G401 (cell line): ENCODE data around the gene C20orf202. TPM values are rescaled to one million over a fixed set of nuclear protein-coding genes. Genes with fewer than 3 reads are reported as not detected.

Experiments
- DNase-seq: peaks from one replicate; pipeline ENCODE4 v3.0.0-alpha.2; 2015; ENCODE audit warnings: low spot score
- in situ Hi-C: cut with HindIII; loops from 2 replicates; pipeline ENCODE4 v1.10.0; 2016; ENCODE audit warnings: low sequenced_read_pairs, mixed read lengths
- total RNA-seq: library from RNA; depleted of rRNA; stranded (reverse); fragments of >200 nt; shearing (Covaris generic); gene quantifications from 2 replicates; pipeline ENCODE4 v1.2.3, GENCODE V29; 2014

C20orf202 gene
- total RNA-seq, 1 experiment from 2014 or later, result not detected

DNA sequence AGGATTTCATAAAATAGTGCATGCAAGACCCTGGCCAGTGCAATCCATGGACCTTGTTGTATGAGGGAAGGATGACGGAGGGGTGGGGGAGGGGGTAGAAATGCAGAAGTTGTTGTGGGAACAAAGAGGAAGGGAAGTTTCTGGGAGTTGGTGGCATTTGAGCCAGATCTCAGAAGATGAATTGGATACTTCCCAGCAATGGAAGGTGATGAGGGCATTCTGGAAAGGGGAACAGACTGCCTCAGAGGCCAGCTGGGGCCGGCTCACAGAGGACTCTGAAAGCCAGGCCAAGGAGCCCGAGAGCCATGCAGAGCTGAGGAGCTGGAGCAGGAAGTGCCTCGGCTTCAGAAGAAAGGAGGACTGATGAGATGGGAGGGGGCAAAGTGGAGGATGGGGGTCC lies 21.1 kb upstream of the C20orf202 start:
- no peak for DNase-seq
- in situ Hi-C loops, result loop anchor here (10.0 kb wide), 1 partner anchor 197 kb away; no protein-coding TSS in a partner anchor

DNA sequence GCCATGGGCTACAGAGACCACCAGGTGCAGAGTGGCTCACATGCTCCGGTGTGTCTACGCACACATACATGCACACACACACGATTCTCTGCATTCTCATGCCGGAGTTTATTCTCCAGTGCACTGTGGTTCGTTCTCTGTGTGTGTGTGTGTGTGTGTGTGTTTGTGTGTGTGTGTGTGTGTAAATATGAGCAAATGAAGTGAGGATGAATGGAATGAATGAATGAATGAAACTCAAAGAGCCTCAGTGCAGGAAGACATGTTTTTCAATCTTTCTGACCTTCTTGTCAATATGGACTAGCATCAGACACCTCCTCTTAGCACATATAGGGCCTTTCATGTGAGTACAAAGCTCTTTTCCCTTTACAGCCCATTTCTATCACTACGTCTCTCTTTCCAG lies 20.1 kb upstream of the C20orf202 start:
- in situ Hi-C loops, result loop anchor here (10.0 kb wide), 1 partner anchor 198 kb away; no protein-coding TSS in a partner anchor
- no peak for DNase-seq

DNA sequence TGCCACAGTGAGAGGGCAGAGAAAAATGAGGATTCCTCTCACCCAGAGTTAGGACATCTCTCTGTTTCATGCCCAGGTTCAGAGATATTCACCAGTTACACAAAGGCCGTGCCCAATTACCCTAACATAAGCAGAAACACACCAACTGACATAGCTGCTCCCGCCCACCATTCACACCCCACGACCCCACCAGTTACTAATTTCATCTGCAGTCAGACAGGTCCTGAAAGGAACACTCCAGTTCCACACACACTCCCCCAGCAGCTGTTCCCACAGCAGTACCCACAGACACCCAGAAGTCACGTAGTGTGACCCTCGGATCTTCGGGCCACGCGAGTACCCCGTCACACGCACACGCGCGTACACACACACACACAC lies 19.0 kb upstream of the C20orf202 start:
- in situ Hi-C loops, result loop anchor here (10.0 kb wide), 1 partner anchor 199 kb away; no protein-coding TSS in a partner anchor
- DNase-seq, result no peak

GRCh38 chr20:1184638-1185315 lies 18.5 kb upstream of the C20orf202 start, which contains the start of gene TMEM74B:
TSS of gene TMEM74B (minus strand) at chr20:1184981. CDS start at chr20:1183801, 1,180 bp downstream.
- in situ Hi-C loops, result loop anchor here (10.0 kb wide), 1 partner anchor 200 kb away; no protein-coding TSS in a partner anchor

DNA sequence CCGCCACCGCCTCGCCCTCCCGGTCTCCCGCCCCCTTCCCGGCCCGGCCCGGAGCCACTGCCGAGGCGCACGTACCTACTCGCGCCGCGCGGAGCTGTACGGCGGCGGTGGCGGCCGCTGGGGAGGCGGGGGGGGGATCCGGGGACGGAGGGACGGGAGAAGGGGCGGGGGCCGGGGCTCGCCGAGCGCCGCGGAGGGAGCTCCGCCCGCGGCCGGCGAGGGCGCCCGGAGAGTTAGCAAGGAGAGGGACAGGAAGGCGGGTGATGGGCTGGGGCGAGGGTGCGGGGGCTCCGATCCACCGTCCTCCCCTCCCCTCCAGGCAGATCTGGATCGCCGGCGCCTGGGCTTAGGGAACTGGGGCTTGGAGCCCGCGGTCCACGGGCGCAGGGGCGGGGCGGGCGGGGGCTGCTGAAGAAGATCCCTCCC lies 17.9 kb upstream of the C20orf202 start:
- in situ Hi-C loops, result loop anchor here (10.0 kb wide), 1 partner anchor 201 kb away; no protein-coding TSS in a partner anchor
- no peak for DNase-seq

More at GRCh38 chr20:1184638-1185315, 18.5 kb upstream of the C20orf202 start, which contains the start of gene TMEM74B:
- DNase-seq, result no peak

DNA sequence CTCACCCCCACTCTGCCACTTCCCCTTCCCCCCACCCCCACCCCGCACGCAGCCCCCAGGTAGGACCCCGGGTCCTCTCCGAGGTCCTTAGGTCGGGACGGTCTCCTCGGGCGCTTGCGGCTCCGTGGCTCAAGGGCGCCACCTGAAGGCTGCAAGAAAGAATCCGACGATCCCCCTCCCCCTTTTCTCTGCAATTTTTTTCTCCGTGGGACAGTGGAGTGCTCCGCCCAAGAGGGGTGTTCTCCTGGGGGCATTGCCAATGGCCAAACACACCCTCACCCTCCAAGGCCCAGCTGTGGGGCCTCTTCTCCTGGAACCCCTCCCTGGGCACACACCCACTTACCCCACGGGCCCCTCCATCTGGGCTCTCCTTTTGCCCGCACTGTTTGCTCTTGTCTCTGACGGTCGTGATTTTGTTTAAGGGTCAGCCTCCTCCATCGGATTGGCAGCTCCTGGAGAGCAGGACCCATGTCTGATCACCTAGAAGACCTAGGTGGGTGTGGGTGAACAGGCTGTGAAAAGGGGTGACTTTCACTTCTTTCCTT lies 17.4 kb upstream of the C20orf202 start:
- in situ Hi-C loops, result loop anchor here (10.0 kb wide), 1 partner anchor 201 kb away; no protein-coding TSS in a partner anchor
- peak; percentile 21 for DNase-seq

DNA sequence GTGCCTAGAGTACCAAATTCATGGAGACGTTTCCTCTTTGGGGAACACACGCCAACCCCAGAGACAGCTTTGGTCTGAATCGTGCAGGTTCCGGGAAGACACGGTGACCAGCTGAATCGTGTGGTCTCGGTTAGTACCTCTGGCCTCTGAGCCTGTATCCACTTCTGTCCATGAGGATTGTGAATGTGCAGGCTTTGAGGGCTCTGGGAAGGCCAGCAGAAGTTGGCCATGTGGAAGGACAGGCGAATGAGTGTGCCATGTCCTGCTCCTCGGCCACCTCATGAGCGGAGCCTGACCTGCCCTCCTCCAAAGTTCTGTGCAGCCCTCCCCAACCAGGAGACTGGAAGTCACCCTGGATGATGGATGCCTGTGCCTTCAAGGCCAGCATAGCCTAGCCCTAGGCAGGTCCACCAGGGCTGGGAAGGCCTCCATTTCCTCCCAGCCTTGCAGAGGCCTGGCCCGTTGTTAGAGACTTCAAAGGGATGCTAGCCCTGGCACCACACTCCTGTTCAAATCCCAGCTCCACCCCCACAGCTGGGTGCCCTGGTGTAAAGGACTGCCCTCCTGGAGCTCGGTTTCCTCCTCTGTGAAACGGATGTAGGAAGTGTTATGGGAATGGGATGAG lies 16.8 kb upstream of the C20orf202 start:
- no peak for DNase-seq
- in situ Hi-C loops, result loop anchor here (10.0 kb wide), 1 partner anchor 202 kb away; no protein-coding TSS in a partner anchor

DNA sequence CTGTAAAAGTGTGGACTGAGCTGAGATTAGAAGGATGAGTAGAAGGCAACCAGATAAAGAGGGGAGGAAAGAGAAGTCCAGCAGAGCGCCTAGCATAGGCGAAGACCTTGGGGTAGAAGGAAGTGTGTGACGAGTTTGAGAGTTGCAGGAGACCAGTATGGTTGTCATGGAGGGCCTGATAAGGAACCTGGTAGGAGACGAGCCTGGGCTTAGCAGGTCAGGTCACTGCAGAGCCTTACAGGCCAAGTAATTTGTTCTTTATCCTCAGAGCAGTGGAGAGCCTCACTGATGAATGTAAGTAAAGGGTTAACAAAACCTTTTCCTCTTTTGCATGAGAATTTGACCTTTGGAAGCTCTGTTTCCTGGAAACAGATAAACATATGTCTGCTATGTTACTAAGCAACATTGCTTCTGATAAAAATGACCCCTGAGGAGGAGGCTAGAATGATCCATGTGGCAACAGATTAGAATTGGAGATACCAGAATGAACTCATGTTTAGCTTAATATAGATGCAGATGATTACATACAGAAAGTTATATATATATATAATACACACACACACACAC lies 15.6 kb upstream of the C20orf202 start:
- in situ Hi-C loops, result loop anchor here (10.0 kb wide), 1 partner anchor 203 kb away; no protein-coding TSS in a partner anchor
- DNase-seq, result no peak

DNA sequence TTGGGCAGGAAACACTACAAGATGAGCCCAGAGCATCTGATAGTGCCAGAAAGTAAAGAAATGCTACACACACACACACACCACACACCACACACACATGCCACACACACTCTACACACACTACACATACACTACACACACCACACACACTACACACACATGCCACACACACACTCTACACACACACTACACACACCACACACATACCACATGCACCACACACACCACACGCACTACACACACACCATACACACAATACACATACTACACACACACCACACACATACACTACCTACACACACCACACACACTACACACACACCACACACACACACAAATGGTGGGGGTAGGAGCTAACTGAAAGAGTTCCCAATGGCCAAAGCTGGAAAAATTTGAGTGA lies 14.9 kb upstream of the C20orf202 start:
- no peak for DNase-seq
- in situ Hi-C loops, result loop anchor here (10.0 kb wide), 1 partner anchor 204 kb away; no protein-coding TSS in a partner anchor

DNA sequence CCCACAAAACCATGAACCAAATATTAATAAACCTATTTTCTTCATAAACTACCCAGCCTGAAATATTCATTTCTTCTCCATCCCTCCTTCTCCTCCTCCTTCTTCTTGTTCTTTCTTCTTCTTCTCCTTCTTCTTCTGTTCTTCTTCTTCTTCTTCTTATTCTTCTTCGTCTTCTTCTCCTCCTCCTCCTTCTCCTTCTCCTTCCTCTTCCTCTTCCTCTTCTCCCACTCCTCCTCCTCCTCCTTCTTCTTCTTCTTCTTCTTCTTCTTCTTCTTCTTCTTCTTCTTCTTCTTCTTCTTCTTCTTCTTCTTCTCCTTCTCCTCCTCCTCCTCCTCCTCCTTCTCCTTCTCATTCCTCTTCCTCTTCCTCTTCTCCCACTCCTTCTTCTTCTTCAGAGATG lies 13.4 kb upstream of the C20orf202 start:
- no peak for DNase-seq
- in situ Hi-C loops, result loop anchor here (10.0 kb wide), 1 partner anchor 205 kb away; no protein-coding TSS in a partner anchor

DNA sequence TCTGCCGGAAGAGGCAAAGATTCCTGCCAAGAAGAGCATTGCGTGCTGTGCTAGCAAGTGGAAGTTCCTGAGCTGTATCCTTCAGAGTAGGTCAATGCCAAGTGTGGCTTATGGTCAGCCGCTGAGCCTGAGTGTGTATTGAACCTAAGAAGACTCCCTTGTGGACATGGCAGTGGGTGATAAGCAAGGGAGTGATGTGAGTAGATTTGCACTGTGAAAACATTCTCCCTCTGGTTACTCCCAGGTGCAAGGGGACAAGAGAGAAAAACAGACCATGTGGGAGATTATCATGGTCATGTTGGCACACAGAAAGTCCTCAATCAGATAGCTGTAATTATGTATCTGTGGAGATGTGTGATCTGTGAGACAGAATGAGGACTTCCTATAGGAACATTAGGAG lies 12.4 kb upstream of the C20orf202 start:
- DNase-seq, result no peak
- in situ Hi-C loops, result no loop called here

DNA sequence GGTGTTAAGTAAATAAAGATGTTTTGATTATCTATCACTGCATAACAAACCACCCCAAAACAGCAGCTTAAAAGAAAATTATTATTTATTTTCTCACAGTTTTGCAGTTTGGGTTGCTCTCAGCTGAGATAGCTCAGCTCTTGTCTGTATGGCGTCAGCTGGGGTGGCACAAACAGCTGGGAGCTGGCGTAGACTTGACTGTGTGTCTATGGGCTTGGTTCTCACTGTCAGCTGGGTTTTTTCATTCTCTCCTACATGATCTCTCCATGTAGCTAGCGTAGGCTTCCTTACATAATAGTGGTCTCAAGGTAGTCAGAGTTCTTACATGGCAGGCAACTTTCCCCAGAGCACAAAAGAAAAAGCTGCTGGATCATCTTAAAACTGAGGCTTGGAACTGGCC lies 12.0 kb upstream of the C20orf202 start:
- in situ Hi-C loops, result no loop called here
- DNase-seq, result no peak

- in situ Hi-C loops, result no loop called here
- DNase-seq, result no peak
These were observed 8.0 kb upstream of the C20orf202 start for GRCh38 chr20:1195226-1195625.

- in situ Hi-C loops, result no loop called here
- no peak for DNase-seq
These were observed 6.6 kb upstream of the C20orf202 start for GRCh38 chr20:1196634-1197033.

DNA sequence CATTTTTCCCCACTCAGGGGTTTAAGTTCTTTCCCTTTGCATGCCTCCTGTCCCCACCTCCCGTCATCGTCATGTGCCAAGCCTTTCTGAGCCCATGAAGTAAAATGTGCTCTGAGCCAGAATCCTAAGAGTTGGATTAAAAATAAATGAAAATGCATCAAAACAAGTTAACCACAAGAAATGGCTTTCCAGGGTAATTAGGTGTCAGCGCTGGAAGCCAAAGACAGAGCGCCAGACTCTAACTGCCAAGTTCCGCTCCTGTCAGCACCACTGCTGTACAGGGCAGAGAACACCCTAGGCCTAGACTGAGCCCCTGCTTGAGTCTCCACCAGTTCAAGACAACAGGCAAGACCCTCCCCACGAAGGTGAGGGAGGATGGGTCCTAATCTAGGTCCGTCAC lies 5.5 kb upstream of the C20orf202 start:
- DNase-seq, result no peak
- in situ Hi-C loops, result no loop called here

DNA sequence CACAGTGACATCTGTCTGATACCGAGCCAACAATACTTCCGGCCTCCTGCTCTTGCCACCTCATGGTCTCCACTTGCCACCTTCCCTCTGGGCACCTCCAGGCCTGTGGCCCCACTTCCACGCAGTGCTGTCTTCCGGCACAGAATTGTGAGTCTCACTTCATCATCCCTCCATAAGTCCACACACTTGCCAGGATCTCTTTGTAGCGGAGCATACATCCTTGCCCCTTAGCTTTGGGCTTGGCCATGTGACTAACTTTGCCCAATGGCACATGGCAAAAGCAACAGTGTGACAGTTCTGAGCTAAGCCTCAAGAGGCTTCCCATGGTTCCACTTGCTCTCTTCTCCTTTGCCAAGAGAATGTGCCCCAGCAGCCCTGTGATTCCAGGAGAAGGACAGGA lies 4.5 kb upstream of the C20orf202 start:
- DNase-seq, result no peak
- in situ Hi-C loops, result no loop called here

DNA sequence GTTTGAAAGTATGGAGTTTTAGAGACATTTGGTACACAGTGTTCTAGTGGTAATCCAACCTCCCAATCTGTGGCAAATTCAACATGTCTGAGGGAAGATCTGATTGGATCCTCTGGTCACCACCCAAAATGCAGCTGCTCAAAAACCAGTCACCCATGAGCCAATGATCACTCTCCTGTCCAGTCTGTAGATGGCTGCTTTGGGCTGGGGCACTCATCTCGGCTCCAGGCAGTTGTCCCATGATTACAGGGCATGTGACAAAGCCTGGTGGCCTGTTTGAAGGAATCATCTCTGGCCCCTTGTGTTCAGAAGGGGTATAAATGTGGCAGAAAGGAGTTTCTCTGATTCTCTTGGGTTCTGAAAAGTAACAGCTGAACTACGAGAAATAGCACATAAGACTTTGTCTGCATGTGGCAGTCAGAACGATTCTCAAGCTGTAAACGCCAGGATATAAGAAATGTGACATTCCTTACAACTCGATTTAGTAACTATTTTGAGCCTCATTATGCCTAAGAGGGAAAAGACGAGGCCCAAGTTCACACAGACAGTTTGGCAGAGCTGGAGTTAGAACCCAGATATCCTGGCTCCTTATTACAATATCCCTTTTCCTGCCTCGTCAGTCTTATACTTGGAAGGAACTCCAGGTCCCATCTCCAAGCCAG lies 3.9 kb upstream of the C20orf202 start:
- in situ Hi-C loops, result no loop called here

GRCh38 chr20:1199964-1200363 lies 3.3 kb upstream of the C20orf202 start:
- in situ Hi-C loops, result no loop called here
- no peak for DNase-seq

More for the DNA sequence above, 3.9 kb upstream of the C20orf202 start:
- DNase-seq, result no peak

- in situ Hi-C loops, result no loop called here
- no peak for DNase-seq
These were observed 376 bp downstream of the C20orf202 start for GRCh38 chr20:1203630-1204029.
